Measurements from ENCODE around the gene FNBP1. TPM values are rescaled to one million over a fixed set of nuclear protein-coding genes. Genes with fewer than 3 reads are reported as not detected.
"Not testable (repeated sequence)": the region's sequence is repeated elsewhere in the genome, so short reads cannot be mapped to it uniquely, and the experiment has no call there.

Gene FNBP1
- total and polyA plus RNA-seq, 4 donors = 21.9 to 92.9 (median 63.8) TPM

DNA sequence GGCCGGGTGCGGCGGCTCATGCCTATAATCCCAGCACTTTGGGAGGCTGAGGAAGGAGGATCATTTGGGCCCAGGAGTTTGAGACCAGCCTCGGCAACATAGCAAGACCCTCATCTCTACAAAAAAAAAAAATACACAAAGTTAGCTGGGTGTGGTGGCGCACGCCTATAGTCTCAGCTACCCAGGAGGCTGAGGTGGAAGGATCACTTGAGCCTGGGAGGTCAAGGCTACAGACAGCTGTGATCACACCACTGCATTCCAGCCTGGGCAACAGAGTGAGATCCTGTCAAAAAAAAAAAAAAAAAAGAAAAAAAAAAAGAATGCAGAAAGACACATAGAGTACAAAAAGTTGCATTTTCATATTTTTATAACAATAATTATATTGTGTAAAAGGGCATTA is 36.0 kb downstream of the FNBP1 start:
- H3K9me3 ChIP-seq (ENCODE audit: control insufficient read depth, low read length); ATAC-seq (ENCODE audit: low FRiP score); intact Hi-C loops (cut with DNase I); H3K36me3 ChIP-seq (ENCODE audit: control insufficient read depth in 1 of 2, insufficient read depth in 2 of 2, low read length in 1 of 2); H3K27me3 ChIP-seq (ENCODE audit: control insufficient read depth in 1 of 2, insufficient read depth in 2 of 2, low read length in 1 of 2); H3K4me3 ChIP-seq (ENCODE audit: low read length in 2 of 2); H3K4me1 ChIP-seq (ENCODE audit: control insufficient read depth in 1 of 2, insufficient read depth in 2 of 2, low read length in 2 of 2); H3K27ac ChIP-seq (ENCODE audit: low read depth in 1 of 2, low read length in 2 of 2); DNase-seq: not testable (repeated sequence)
- 93% methylated on average over 6 of the region's 6 CpGs for WGBS, 2 donors

DNA sequence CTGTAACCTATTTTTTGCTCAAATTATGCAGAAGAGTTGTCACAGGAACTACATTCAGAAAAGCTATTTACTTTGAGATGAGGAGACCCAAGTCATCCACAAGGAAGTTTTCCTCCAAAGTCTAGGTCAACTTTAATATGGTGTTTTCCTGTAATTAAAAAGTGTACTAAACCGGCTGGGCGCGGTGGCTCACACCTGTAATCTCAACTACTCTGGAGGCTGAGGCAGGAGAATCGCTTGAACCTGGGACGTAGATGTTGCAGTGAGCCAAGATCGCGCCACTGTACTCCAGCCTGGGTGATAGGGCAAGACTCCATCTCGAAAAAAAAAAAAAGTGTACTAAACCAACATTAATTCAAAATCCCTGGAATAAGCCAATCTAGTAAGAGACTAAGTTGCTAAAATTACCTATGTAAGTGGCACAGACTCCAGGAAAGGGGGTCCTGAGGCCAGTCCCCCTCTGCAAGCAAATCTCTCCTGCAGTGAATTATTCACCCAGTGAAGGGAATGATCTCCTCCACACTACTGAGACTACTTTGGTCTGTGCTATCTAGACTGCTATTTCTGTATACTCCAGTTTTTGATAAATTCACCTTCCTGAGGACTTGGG is 38.9 kb downstream of the FNBP1 start:
- no peak for ATAC-seq (ENCODE audit: low FRiP score)
- WGBS, 2 donors = 70 to 79% methylated on average over 8 of the region's 8 CpGs
- Histone ChIP-seq H3K27ac (ENCODE audit: low read depth in 1 of 2, low read length in 2 of 2) (no peak overlapping the region), H3K9me3 (ENCODE audit: control insufficient read depth, low read length) (no peaks in the 10 kb centered on the region), H3K4me1 (ENCODE audit: control insufficient read depth in 1 of 2, insufficient read depth in 2 of 2, low read length in 2 of 2) (no peaks in the 10 kb centered on the region), H3K4me3 (ENCODE audit: low read length in 2 of 2) (no peak overlapping the region), H3K27me3 (ENCODE audit: control insufficient read depth in 1 of 2, insufficient read depth in 2 of 2, low read length in 1 of 2) (no peaks in the 10 kb centered on the region), H3K36me3 (ENCODE audit: control insufficient read depth in 1 of 2, insufficient read depth in 2 of 2, low read length in 1 of 2) (no peaks in the 10 kb centered on the region)
- intact Hi-C loops (cut with DNase I) = loop anchor here in 1 of 2 donors (5.0 kb wide), 1 partner anchor 48 kb away; the partner anchor contains the start of gene GPR107
- no peak for DNase-seq

DNA sequence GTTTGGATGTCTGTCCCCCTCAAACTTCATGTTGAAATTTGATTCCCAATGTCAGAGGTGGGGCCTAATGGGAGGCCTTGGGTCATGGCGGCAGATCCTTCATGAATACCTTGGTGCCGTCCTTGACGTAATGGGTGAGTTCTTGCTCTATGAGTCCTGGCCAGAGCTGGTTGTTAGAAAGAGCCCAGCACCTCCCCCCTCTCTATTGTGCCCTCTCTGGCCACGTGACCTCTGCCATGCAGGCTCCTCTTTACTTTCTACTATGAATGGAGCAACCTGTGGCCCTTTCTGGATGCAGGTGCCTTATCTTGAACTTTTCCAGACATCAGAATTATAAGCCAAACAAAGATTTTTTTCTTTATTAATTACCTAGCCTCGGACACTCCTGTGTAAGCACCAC is 40.7 kb downstream of the FNBP1 start:
- H3K27ac ChIP-seq (ENCODE audit: low read depth in 1 of 2, low read length in 2 of 2) = no peak overlapping the region
- H3K4me1 ChIP-seq (ENCODE audit: control insufficient read depth in 1 of 2, insufficient read depth in 2 of 2, low read length in 2 of 2) = no peaks in the 10 kb centered on the region
- H3K27me3 ChIP-seq (ENCODE audit: control insufficient read depth in 1 of 2, insufficient read depth in 2 of 2, low read length in 1 of 2) = no peaks in the 10 kb centered on the region
- intact Hi-C loops (cut with DNase I) = loop anchor here in 1 of 2 donors (5.0 kb wide), 1 partner anchor 50 kb away; the partner anchor contains the start of gene GPR107
- no peaks in the 10 kb centered on the region for H3K9me3 ChIP-seq (ENCODE audit: control insufficient read depth, low read length)
- WGBS, 2 donors = 93 to 95% methylated on average over 5 of the region's 5 CpGs
- no peak for ATAC-seq (ENCODE audit: low FRiP score)
- H3K36me3 ChIP-seq (ENCODE audit: control insufficient read depth in 1 of 2, insufficient read depth in 2 of 2, low read length in 1 of 2) = no peaks in the 10 kb centered on the region
- DNase-seq = no peak
- no peak overlapping the region for H3K4me3 ChIP-seq (ENCODE audit: low read length in 2 of 2)

DNA sequence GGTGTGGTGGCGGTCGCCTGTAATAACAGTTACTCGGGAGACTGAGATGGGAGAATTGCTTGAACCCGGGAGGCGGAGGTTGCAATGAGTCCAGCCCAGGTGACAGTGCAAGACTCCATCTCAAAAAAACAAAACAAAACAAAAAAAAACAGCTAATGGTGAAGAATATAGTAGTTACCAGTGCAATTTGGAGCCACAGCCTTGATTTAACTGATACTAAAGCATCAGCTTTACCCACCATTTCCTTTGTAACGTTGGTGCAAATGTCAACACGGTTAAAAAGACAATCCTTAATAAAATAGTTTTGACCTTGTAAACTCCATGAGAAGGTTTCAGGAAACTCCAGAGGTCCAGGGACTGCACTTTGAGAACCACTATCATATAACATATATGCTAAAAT is 41.8 kb downstream of the FNBP1 start:
- no peak for ATAC-seq (ENCODE audit: low FRiP score)
- H3K27ac ChIP-seq (ENCODE audit: low read depth in 1 of 2, low read length in 2 of 2) = no peak overlapping the region
- H3K4me3 ChIP-seq (ENCODE audit: low read length in 2 of 2) = no peak overlapping the region
- no peaks in the 10 kb centered on the region for H3K9me3 ChIP-seq (ENCODE audit: control insufficient read depth, low read length)
- intact Hi-C loops (cut with DNase I) = loop anchor here in 1 of 2 donors (5.0 kb wide), 1 partner anchor 51 kb away; the partner anchor contains the start of gene GPR107
- H3K36me3 ChIP-seq (ENCODE audit: control insufficient read depth in 1 of 2, insufficient read depth in 2 of 2, low read length in 1 of 2) = no peaks in the 10 kb centered on the region
- no peak for DNase-seq
- H3K27me3 ChIP-seq (ENCODE audit: control insufficient read depth in 1 of 2, insufficient read depth in 2 of 2, low read length in 1 of 2) = no peaks in the 10 kb centered on the region
- WGBS, 2 donors = 80 to 81% methylated on average over 7 of the region's 7 CpGs
- no peaks in the 10 kb centered on the region for H3K4me1 ChIP-seq (ENCODE audit: control insufficient read depth in 1 of 2, insufficient read depth in 2 of 2, low read length in 2 of 2)

DNA sequence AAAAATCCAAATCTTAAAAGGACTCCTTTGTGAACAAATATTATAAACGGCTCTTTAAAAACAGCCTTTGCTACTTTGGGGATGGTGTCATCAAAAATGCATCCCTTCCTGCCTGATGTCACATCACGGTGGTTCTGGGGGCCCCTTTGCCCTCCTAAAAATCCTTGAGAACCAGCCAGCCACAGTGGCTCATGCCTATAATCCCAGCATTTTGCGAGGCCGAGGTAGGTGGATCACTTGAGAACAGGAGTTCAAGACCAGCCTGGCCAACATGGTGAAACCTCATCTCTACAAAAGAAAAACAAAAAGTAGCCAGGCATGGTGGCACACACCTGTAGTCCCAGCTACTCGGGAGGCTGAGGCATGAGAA is 43.9 kb downstream of the FNBP1 start:
- Histone ChIP-seq H3K27me3 (ENCODE audit: control insufficient read depth in 1 of 2, insufficient read depth in 2 of 2, low read length in 1 of 2) (no peaks in the 10 kb centered on the region), H3K36me3 (ENCODE audit: control insufficient read depth in 1 of 2, insufficient read depth in 2 of 2, low read length in 1 of 2) (no peaks in the 10 kb centered on the region), H3K9me3 (ENCODE audit: control insufficient read depth, low read length) (no peaks in the 10 kb centered on the region), H3K4me1 (ENCODE audit: control insufficient read depth in 1 of 2, insufficient read depth in 2 of 2, low read length in 2 of 2) (peaks cover 3 to 8% of the 10 kb centered on the region in 2 donors), H3K27ac (ENCODE audit: low read depth in 1 of 2, low read length in 2 of 2) (no peak overlapping the region), H3K4me3 (ENCODE audit: low read length in 2 of 2) (no peak overlapping the region)
- 73 to 79% methylated on average over 5 of the region's 5 CpGs for WGBS, 2 donors
- intact Hi-C loops (cut with DNase I) = no loop called here
- no peak for ATAC-seq (ENCODE audit: low FRiP score)
- no peak for DNase-seq

- no peak for DNase-seq
- intact Hi-C loops (cut with DNase I) = no loop called here
- H3K9me3 ChIP-seq (ENCODE audit: control insufficient read depth, low read length) = no peaks in the 10 kb centered on the region
- H3K27ac ChIP-seq (ENCODE audit: low read depth in 1 of 2, low read length in 2 of 2) = no peak overlapping the region
- no peaks in the 10 kb centered on the region for H3K36me3 ChIP-seq (ENCODE audit: control insufficient read depth in 1 of 2, insufficient read depth in 2 of 2, low read length in 1 of 2)
- no peak overlapping the region for H3K4me3 ChIP-seq (ENCODE audit: low read length in 2 of 2)
- peaks cover 3 to 11% of the 10 kb centered on the region in 2 donors for H3K4me1 ChIP-seq (ENCODE audit: control insufficient read depth in 1 of 2, insufficient read depth in 2 of 2, low read length in 2 of 2)
- no peaks in the 10 kb centered on the region for H3K27me3 ChIP-seq (ENCODE audit: control insufficient read depth in 1 of 2, insufficient read depth in 2 of 2, low read length in 1 of 2)
- no peak for ATAC-seq (ENCODE audit: low FRiP score)
- WGBS, 2 donors = 54 to 58% methylated on average over 5 of the region's 5 CpGs
Observed at GRCh38 chr9:129998491-129999140, 44.4 kb downstream of the FNBP1 start.

DNA sequence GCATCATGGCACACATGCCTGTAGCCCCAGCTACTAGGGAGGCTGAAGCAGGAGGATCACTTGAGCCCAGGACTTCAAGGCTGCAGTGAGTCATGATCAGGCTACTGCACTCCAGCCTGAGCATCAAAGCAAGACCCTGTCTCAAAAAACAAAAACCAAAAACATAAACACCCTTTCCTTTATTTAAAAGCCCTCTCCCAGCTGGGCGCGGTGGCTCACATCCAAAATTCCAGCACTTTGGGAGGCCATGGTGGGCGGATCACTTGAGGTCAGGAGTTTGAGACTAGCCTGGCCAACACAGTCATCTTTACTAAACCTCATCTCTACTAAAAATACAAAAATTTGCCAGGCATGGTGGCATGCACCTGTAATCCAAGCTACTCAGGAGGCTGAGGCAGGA is 45.3 kb downstream of the FNBP1 start:
- ATAC-seq (ENCODE audit: low FRiP score) = not testable (repeated sequence)

GRCh38 chr9:129996161-129996830 is 46.7 kb downstream of the FNBP1 start:
- ATAC-seq (ENCODE audit: low FRiP score) (no peak), DNase-seq (no peak)
- H3K27ac ChIP-seq (ENCODE audit: low read depth in 1 of 2, low read length in 2 of 2) = peak overlapping the region; percentile 15 to 23
- no peaks in the 10 kb centered on the region for H3K9me3 ChIP-seq (ENCODE audit: control insufficient read depth, low read length)
- no peaks in the 10 kb centered on the region for H3K36me3 ChIP-seq (ENCODE audit: control insufficient read depth in 1 of 2, insufficient read depth in 2 of 2, low read length in 1 of 2)
- H3K4me3 ChIP-seq (ENCODE audit: low read length in 2 of 2) = no peak overlapping the region
- no peaks in the 10 kb centered on the region for H3K27me3 ChIP-seq (ENCODE audit: control insufficient read depth in 1 of 2, insufficient read depth in 2 of 2, low read length in 1 of 2)
- 79% methylated on average over 7 of the region's 7 CpGs for WGBS, 2 donors
- intact Hi-C loops (cut with DNase I) = no loop called here
- H3K4me1 ChIP-seq (ENCODE audit: control insufficient read depth in 1 of 2, insufficient read depth in 2 of 2, low read length in 2 of 2) = peaks cover 3 to 11% of the 10 kb centered on the region in 2 donors

More for the DNA sequence above, 45.3 kb downstream of the FNBP1 start:
- H3K9me3 ChIP-seq (ENCODE audit: control insufficient read depth, low read length); H3K27me3 ChIP-seq (ENCODE audit: control insufficient read depth in 1 of 2, insufficient read depth in 2 of 2, low read length in 1 of 2); H3K36me3 ChIP-seq (ENCODE audit: control insufficient read depth in 1 of 2, insufficient read depth in 2 of 2, low read length in 1 of 2); H3K27ac ChIP-seq (ENCODE audit: low read depth in 1 of 2, low read length in 2 of 2); intact Hi-C loops (cut with DNase I); DNase-seq; H3K4me3 ChIP-seq (ENCODE audit: low read length in 2 of 2): not testable (repeated sequence)
- WGBS, 2 donors = 95 to 98% methylated on average over 3 of the region's 3 CpGs
- H3K4me1 ChIP-seq (ENCODE audit: control insufficient read depth in 1 of 2, insufficient read depth in 2 of 2, low read length in 2 of 2) = peaks cover 3 to 11% of the 10 kb centered on the region in 2 donors

Measured in aorta (tissue), 5 donors.